HEK293T (cell line): ENCODE measurements around the gene REXO1.

Source experiments
- CTCF ChIA-PET: fragments of 350-600 bp; formaldehyde crosslinking; extraction: SDS; loops from one replicate; lab custom pipeline; 2021; ENCODE audit warnings: antibody characterized with exemption, inconsistent platforms; lab: Yijun Ruan, JAX
- POLR2A ChIA-PET: fragments of 350-600 bp; formaldehyde crosslinking; extraction: SDS; loops from one replicate; lab custom pipeline; 2020; ENCODE audit warnings: antibody characterized with exemption, inconsistent platforms; lab: Yijun Ruan, JAX
- DNase-seq: peaks from one replicate; pipeline ENCODE4 v3.0.0; 2012; ENCODE audit warnings: mixed read lengths; ENCODE audit errors: extremely low spot score
- ARNT ChIP-seq: fragments of 450-650 bp; IDR thresholded peaks from 2 replicates; pipeline ENCODE4 v1.6.1; 2017; ENCODE audit warnings: mild to moderate bottlenecking
- BHLHE40 ChIP-seq: fragments of 450-650 bp; IDR thresholded peaks from 2 replicates; pipeline ENCODE4 v1.6.1; 2016; ENCODE audit warnings: mild to moderate bottlenecking, moderate library complexity, borderline replicate concordance
- CTBP1 ChIP-seq: fragments of 450-650 bp; IDR thresholded peaks from 2 replicates; pipeline ENCODE4 v1.6.1; 2016; ENCODE audit warnings: borderline replicate concordance
- ELF4 ChIP-seq: fragments of 450-650 bp; IDR thresholded peaks from 2 replicates; pipeline ENCODE4 v1.6.1; 2017; ENCODE audit warnings: antibody characterized with exemption
- FOXA1 ChIP-seq: fragments of 450-650 bp; IDR thresholded peaks from 2 replicates; pipeline ENCODE4 v1.6.1; 2016; ENCODE audit warnings: mild to moderate bottlenecking
- FOXK2 ChIP-seq: fragments of 450-650 bp; IDR thresholded peaks from 2 replicates; pipeline ENCODE4 v1.6.1; 2016; ENCODE audit warnings: mild to moderate bottlenecking
- FOXM1 ChIP-seq: fragments of 450-650 bp; IDR thresholded peaks from 2 replicates; pipeline ENCODE4 v1.6.1; 2017; ENCODE audit warnings: mild to moderate bottlenecking, borderline replicate concordance
- HDGF ChIP-seq: fragments of 450-650 bp; IDR thresholded peaks from 2 replicates; pipeline ENCODE4 v1.6.1; 2017; ENCODE audit warnings: antibody characterized with exemption, borderline replicate concordance
- L3MBTL2 ChIP-seq: fragments of 450-650 bp; conservative IDR thresholded peaks from 2 replicates; pipeline ENCODE4 v1.6.1; 2016; ENCODE audit warnings: mild to moderate bottlenecking
- LEF1 ChIP-seq: fragments of 450-650 bp; IDR thresholded peaks from 2 replicates; pipeline ENCODE4 v1.6.1; 2017; ENCODE audit warnings: mild to moderate bottlenecking, borderline replicate concordance
- NFRKB ChIP-seq: fragments of 450-650 bp; IDR thresholded peaks from 2 replicates; pipeline ENCODE4 v1.6.1; 2016; ENCODE audit warnings: mild to moderate bottlenecking, moderate library complexity
- PKNOX1 ChIP-seq: fragments of 450-650 bp; IDR thresholded peaks from 2 replicates; pipeline ENCODE4 v1.6.1; 2016
- SP1 ChIP-seq: fragments of 450-650 bp; IDR thresholded peaks from 2 replicates; pipeline ENCODE4 v1.6.1; 2017
- SUZ12 ChIP-seq: fragments of 450-650 bp; IDR thresholded peaks from 2 replicates; pipeline ENCODE4 v1.6.1; 2016; ENCODE audit warnings: mild to moderate bottlenecking
- TARDBP ChIP-seq: fragments of 450-650 bp; IDR thresholded peaks from 2 replicates; pipeline ENCODE4 v1.6.1; 2016
- ZNF384 ChIP-seq: fragments of 450-650 bp; IDR thresholded peaks from 2 replicates; pipeline ENCODE4 v1.6.1; 2016

REXO1 gene

GRCh38 chr19:1814391-1814790, 33.9 kb downstream of the REXO1 start:
- ChIA-PET CTCF (interaction anchor here (1.0 to 2.7 kb wide), 4 partner anchors 12 to 142 kb away, joined by 3 to 8 read pairs (median 4); no protein-coding TSS in a partner anchor), POLR2A (interaction anchor here (1.6 kb wide), 1 partner anchor 11 kb away, joined by 4 read pairs; no protein-coding TSS in a partner anchor)
- DNase-seq: no peak
- TF ChIP-seq SP1 (no peak), ZNF384 (no peak), ELF4 (no peak), FOXA1 (no peak), FOXK2 (no peak)

- DNase-seq: no peak
- CTCF ChIA-PET: interaction anchor here (1.0 to 2.7 kb wide), 4 partner anchors 13 to 141 kb away, joined by 3 to 8 read pairs (median 4); no protein-coding TSS in a partner anchor
- TF ChIP-seq FOXM1 (no peak), ZNF384 (no peak), LEF1 (no peak), BHLHE40 (no peak), FOXK2 (no peak), FOXA1 (no peak), SUZ12 (no peak), L3MBTL2 (no peak), ARNT (no peak)
- POLR2A ChIA-PET: interaction anchor here (1.6 kb wide), 1 partner anchor 12 kb away, joined by 4 read pairs; no protein-coding TSS in a partner anchor
Observed at GRCh38 chr19:1813192-1814182, 34.8 kb downstream of the REXO1 start.

GRCh38 chr19:1812426-1813191, 35.7 kb downstream of the REXO1 start:
- ChIA-PET CTCF (no interaction called here), POLR2A (no interaction called here)
- DNase-seq: peak; percentile 99
- no peak for TF ChIP-seq ZNF384
- peak; percentile 41; the same call in 1 of the 2 replicates for TF ChIP-seq L3MBTL2
- no peak for TF ChIP-seq FOXM1

- DNase-seq: no peak
- CTCF ChIA-PET: no interaction called here
- POLR2A ChIA-PET: no interaction called here
- TF ChIP-seq ELF4 (no peak), FOXA1 (no peak), LEF1 (no peak), TARDBP (no peak), L3MBTL2 (no peak), PKNOX1 (no peak), FOXK2 (no peak), SUZ12 (no peak), ARNT (no peak), NFRKB (no peak), BHLHE40 (no peak), FOXM1 (no peak), HDGF (no peak), ZNF384 (no peak), SP1 (no peak), CTBP1 (no peak)
Observed at GRCh38 chr19:1811942-1812425, 36.3 kb downstream of the REXO1 start, which contains the start of gene ATP8B3. TSS of gene ATP8B3 (minus strand) at chr19:1812276. CDS start at chr19:1811736, 540 bp downstream.

DNA sequence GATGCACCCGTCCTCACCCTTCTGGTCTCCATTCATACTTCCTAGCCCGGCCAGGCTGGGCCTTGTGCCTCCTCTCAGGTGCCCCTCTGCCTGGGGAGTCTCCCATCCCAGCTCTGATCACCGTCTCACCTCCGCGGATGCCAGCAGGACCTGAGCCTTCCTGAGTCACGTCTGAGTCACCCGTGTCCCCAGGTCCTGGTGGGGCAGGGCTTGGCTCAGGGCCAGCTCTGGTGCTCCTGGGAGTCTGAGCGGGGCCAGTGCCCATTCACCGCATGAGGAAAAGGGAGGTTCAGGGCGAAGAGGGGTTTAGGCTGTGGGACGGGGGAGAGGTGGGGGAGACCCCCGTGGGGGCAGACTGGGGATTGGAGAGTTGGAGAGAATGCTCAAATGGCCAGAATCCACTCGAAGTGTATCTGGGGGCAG, 36.8 kb downstream of the REXO1 start:
- DNase-seq: no peak
- POLR2A ChIA-PET: no interaction called here
- CTCF ChIA-PET: interaction anchor here (2.5 kb wide), 1 partner anchor 15 kb away, joined by 8 read pairs; no protein-coding TSS in a partner anchor
- TF ChIP-seq FOXK2: no peak
- no peak for TF ChIP-seq ZNF384
- no peak for TF ChIP-seq SP1
- no peak for TF ChIP-seq NFRKB
- no peak for TF ChIP-seq FOXA1
- no peak for TF ChIP-seq LEF1
- TF ChIP-seq PKNOX1: no peak
- TF ChIP-seq CTBP1: no peak
- TF ChIP-seq BHLHE40: no peak
- no peak for TF ChIP-seq TARDBP
